K562 (cell line): ENCODE measurements around the gene PODXL. TPM values are rescaled to one million over a fixed set of nuclear protein-coding genes. Genes with fewer than 3 reads are reported as not detected.

Experiments
- BACH1 ChIP-seq: fragments of 200-800 bp; sonication (Bioruptor generic); IDR thresholded peaks from 2 replicates; pipeline ENCODE4 v1.6.1; 2016; ENCODE audit warnings: missing genetic modification characterization, missing compliant biosample characterization
- ETS2 ChIP-seq: IDR thresholded peaks from 2 replicates; pipeline ENCODE4 v1.6.1; 2016; ENCODE audit warnings: borderline replicate concordance, missing genetic modification characterization, mild to moderate bottlenecking, moderate library complexity, missing compliant biosample characterization; ENCODE audit not compliant: poor library complexity, severe bottlenecking
- KDM5B ChIP-seq: fragments of 200-600 bp; sonication (generic); IDR thresholded peaks from 2 replicates; pipeline ENCODE4 v1.6.1; 2012; ENCODE audit warnings: low read depth, mild to moderate bottlenecking, moderate library complexity, low read length, control low read depth, inconsistent platforms; ENCODE audit not compliant: insufficient replicate concordance
- UBTF ChIP-seq, 2 experiments: IDR thresholded peaks; 2 replicates each; pipeline ENCODE4 v1.6.1; 2012; ENCODE audit warnings: improper control_type of control experiment in 2 of 2, low read depth in 2 of 2, low read length in 2 of 2, borderline replicate concordance in 1 of 2
- polyA plus RNA-seq, 8 experiments: library from polyadenylated mRNA; depleted of rRNA in 4 of 8; stranded (reverse) in 5 of 8; unstranded in 3 of 8; fragments of >200 nt; fragmentation: Nextera tagmentation in 2 of 8; fragmentation: Illumina TruSeq in 1 of 8; extraction: Ambion mirVana in 2 of 8; extraction: Trizol in 1 of 8; gene quantifications; 2 replicates each; pipeline versions ENCODE4 v1.2.1 to v1.2.3, GENCODE V29; 2011 to 2014; ENCODE audit warnings: inconsistent platforms in 1 of 8, missing spikeins in 1 of 8
- total RNA-seq, 7 experiments: library from RNA; depleted of rRNA in 6 of 7; stranded (reverse); fragments of >200 nt in 6 of 7; fragmentation: Illumina TruSeq in 2 of 7; extraction: Trizol in 2 of 7; gene quantifications; 2 replicates each; pipeline versions ENCODE4 v1.2.1 to v1.2.3, GENCODE V29; 2011 to 2021; ENCODE audit warnings: low replicate concordance in 1 of 7
- TF ChIP-seq, protein P1 (sequence below): sonication (generic); formaldehyde crosslinking; IDR thresholded peaks from 2 replicates; pipeline ENCODE4 v1.8.0; 2022; ENCODE audit warnings: mild to moderate bottlenecking, missing genetic modification reagents

The PODXL gene
- total and polyA plus RNA-seq, 9 of the 15 experiments (the other 6 are each of a cell fraction or from before 2014, with no cell fraction given): 0.01 to 0.73 (median 0.07) TPM

DNA sequence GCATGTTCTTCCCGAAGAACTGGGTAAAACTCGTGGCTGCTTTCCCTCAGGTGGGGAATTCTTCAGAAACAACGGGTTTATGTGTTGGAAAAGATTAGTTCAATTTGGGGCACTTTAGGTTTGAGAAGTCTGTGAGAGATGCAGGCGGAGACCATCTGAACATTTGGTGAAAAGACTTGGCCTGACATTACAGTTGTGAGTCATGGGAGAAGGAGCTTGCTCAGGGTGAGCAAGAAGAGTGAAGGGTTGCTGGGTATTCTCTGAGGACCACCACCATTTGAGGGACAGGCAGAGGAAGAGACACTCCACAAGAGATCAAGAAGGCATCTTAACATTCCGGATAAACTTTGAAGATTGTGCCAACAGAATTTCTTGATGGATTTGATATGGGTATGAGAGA, 88.6 kb downstream of the PODXL start (continued):
- TF ChIP-seq, protein P1, sequence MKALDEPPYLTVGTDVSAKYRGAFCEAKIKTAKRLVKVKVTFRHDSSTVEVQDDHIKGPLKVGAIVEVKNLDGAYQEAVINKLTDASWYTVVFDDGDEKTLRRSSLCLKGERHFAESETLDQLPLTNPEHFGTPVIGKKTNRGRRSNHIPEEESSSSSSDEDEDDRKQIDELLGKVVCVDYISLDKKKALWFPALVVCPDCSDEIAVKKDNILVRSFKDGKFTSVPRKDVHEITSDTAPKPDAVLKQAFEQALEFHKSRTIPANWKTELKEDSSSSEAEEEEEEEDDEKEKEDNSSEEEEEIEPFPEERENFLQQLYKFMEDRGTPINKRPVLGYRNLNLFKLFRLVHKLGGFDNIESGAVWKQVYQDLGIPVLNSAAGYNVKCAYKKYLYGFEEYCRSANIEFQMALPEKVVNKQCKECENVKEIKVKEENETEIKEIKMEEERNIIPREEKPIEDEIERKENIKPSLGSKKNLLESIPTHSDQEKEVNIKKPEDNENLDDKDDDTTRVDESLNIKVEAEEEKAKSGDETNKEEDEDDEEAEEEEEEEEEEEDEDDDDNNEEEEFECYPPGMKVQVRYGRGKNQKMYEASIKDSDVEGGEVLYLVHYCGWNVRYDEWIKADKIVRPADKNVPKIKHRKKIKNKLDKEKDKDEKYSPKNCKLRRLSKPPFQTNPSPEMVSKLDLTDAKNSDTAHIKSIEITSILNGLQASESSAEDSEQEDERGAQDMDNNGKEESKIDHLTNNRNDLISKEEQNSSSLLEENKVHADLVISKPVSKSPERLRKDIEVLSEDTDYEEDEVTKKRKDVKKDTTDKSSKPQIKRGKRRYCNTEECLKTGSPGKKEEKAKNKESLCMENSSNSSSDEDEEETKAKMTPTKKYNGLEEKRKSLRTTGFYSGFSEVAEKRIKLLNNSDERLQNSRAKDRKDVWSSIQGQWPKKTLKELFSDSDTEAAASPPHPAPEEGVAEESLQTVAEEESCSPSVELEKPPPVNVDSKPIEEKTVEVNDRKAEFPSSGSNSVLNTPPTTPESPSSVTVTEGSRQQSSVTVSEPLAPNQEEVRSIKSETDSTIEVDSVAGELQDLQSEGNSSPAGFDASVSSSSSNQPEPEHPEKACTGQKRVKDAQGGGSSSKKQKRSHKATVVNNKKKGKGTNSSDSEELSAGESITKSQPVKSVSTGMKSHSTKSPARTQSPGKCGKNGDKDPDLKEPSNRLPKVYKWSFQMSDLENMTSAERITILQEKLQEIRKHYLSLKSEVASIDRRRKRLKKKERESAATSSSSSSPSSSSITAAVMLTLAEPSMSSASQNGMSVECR (CRISPR knock-in tag): no peak
- TF ChIP-seq UBTF (IDR thresholded peaks at IDR 0.05; ENCODE audit: borderline replicate concordance in 1 of 2, low read depth in 2 of 2, low read length in 2 of 2): no peak
- TF ChIP-seq ETS2 (tag): no peak
- TF ChIP-seq KDM5B: no peak
- TF ChIP-seq BACH1 (tag): no peak
